Stimulated activated CD8-positive, alpha-beta memory T cell treated with anti-CD3 and anti-CD28 coated beads, Interleukin-4, amount 100 ng/mL, for 48 hours (primary cell): ENCODE data around the gene SFXN1.
"Not testable (repeated sequence)": the region's sequence is repeated elsewhere in the genome, so short reads cannot be mapped to it uniquely, and the experiment has no call there.

Source experiments
- DNase-seq: peaks from one replicate; pipeline ENCODE4 v3.0.0-alpha.2; 2020

SFXN1 gene

DNA sequence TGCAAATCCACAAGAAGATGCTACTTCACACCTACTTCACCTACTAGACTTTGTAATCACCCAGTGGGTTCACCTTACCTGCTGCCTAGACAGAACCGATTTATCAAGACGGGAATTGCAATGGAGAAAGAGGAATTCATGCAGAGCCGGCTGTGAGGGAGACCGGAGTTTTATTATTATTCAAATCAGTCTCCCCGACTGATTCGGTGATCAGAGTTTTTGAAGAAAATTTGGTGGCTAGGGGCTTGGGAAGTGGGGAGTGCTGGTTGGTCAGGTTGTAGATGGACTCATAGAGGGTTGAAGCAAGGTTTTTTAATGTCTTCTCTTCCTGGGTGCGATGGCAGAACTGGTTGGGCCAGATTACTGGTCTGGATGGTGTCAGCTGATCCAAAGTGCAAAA, 23.4 kb downstream of the SFXN1 start:
- no peak for DNase-seq

DNA sequence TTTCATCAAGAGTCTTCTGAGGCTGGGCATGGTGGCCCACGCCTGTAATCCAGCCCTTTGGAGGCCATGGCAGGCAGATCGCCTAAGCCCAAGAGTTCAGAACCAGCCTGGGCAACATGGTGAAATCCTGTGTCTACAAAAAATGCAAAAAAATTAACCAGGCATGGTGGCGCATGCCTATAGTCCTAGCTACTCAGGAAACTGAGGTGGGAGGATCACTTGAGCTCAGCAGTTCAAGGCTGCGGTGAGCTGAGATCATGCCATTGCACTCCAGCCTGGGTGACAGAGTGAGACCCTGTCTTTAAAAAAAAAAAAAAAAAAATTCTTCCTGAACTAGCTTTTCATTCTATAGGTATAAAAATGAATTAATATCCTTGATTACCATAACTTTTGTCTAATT, 29.3 kb downstream of the SFXN1 start:
- DNase-seq: peak; percentile 54

DNA sequence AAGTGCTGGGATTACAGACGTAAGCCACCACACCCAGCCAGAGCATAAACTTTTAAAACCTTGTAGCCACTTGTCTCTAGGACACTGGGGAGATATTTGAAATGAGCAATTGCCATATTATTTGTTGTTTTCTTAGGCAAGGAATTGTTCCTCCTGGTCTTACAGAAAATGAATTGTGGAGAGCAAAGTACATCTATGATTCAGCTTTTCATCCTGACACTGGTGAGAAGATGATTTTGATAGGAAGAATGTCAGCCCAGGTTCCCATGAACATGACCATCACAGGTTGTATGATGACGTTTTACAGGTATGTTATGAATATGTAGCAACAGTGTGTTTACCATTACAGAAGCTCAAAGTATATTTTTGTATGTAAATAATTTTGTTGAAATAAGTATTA, 30.5 kb downstream of the SFXN1 start:
- no peak for DNase-seq

DNA sequence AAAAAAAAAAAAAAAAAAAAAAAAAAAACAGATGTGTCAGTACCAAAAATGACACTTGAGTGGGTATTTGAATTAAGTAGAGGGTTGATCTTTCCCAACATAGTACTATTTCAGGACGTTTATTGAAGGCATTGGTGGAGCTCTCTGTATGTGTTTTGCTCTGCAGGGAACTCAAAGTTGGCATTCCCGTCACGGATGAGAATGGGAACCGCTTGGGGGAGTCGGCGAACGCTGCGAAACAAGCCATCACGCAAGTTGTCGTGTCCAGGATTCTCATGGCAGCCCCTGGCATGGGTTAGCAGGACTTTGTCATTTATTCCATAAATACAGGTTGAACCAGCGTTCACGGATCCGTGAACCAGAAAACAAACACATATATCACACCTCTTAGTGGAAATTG, 34.9 kb downstream of the SFXN1 start:
- DNase-seq: no peak

DNA sequence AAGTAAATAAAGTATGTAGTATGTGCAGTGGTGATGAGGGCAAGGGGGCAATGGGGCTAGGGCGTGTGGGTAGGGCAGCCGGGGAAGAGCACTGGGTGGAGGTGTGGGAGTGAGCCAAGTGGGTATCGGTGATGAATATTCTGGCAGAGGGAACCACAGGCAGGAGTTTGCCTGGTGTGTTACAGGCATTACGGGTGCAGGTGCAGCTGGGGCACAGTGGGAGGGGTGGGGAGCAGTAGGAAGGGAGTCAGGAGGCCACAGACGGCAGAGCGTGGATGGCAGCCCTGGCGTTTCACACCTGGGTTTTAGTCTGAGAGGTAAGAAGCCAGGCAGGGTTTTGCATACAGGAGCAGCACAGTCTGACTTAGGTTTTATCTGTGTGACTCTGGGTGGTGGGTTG, 35.4 kb downstream of the SFXN1 start:
- DNase-seq: no peak

DNA sequence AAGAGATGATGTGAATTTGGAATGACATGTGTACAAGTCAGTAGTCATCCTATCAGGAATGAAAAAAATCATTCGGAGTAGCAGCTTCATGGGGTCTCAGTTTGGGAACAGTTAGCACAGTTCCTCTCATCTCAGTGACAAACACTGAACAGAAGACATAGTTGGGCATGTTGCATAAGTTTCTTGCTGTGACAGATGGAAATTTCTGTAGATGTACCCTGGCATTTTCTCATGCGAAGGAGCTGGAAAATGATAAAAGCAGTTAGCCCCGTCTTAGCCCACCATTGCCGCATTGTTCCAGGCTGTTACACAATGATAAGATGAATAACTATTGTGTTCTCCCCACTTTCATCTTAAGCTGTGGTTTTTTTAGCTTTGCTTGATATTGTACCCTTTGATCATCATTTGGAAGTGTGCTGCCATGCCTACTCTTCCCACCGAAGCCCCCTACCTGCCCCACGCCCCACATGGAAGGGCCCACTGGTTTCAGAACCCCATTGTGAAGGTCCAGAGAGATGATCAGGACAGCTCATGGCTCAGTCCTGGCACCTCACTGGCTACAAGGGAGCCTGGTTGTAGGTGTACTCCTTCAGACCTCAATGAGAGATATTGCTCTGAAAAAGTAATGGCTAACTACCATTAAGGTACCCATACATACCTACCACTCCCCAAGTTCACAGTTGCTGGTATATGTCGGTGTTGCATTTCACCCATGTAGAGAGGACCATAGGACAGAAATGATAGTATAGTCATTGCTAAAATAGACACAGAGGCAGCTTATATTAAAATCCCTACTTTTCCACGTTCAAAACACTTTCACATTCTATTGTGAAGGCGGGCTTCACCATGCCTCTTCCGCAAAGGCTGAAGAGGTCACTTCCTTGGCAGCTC, 38.8 kb downstream of the SFXN1 start:
- DNase-seq: no peak

DNA sequence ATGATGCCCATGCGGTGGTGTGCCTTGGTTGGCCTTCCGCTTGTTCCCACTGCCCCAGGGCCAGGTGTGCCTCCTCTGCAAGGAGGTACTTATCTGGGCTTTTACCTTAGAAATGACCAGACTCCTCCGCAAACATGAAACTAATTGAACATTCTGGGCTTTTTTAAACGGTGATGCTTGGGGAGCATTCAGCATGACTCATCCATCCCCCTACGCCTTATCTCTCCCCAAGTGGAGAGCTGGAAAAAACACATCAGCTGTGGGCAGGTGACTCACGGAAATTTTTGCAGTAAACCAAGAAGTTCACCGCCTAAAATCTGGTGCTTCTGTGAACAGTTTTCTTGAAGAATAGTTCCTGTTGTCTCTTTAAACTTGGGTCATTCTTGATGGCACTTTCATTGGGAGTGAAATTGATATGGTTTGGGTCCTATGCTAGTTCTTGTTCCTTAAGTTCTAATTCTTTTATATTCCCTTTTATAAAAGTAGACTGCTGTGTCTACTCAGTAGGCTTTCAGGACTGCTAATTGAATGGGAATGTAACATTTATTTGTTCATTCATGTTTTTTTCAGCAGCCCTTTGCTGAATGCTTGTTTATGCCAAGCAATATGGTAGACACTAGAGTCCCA, 39.6 kb downstream of the SFXN1 start:
- DNase-seq: peak; percentile 93

DNA sequence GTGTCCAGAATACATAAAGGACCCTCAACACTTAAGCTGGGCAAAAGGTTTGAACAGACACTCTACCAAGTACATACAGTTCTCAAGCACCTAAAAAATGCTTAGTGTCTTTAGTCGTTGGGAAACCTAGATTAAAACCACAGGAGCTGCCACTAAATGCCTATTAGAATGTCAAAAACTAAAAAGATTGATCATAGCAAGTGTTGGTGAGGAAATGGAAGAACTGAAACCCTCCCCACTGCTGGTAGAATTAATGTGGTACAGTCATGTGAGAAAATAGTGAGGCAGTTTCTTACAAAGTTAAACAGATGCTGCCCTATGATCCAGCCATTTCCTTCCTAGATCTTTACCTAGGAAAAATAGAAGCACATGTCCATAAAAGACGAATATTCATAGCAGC, 40.6 kb downstream of the SFXN1 start:
- no peak for DNase-seq

DNA sequence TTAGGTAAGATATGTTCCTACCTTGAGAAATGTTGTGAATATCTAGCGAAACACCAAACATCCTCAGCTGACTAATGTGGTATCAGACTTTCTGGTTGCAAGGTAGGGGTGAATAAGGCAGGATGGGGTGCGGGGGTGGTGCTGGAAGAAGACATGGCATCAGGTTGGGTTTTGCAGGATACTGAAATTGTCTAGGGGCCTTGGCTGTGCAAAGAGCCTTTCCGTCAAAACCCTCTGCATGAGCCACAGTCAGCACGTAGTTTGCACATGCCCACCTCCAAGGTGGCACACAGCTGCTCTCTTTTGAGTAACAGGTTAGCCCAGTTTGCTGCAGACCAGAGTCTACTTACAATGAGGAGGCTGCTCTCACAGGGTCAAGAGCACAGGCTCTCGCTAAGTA, 42.0 kb downstream of the SFXN1 start:
- peak; percentile 76 for DNase-seq

DNA sequence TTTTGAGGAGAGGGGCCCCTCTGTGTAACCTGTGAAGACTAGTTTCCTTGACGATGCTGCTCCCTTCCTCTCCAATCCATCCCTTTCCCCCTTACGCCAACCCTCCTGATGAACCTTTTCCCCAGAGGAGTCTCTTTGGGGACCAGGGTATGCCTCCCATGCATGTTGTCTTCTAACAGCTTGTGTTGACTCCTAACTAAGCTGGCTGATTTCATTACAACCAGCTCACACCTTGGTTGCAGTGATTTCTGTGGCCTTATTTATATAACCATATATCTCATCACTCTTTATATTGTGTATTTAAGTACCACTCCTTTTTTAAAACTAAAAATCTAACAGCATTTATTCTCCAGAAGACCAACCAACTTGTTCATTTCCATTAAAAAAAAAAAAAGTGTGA, 42.5 kb downstream of the SFXN1 start:
- no peak for DNase-seq

DNA sequence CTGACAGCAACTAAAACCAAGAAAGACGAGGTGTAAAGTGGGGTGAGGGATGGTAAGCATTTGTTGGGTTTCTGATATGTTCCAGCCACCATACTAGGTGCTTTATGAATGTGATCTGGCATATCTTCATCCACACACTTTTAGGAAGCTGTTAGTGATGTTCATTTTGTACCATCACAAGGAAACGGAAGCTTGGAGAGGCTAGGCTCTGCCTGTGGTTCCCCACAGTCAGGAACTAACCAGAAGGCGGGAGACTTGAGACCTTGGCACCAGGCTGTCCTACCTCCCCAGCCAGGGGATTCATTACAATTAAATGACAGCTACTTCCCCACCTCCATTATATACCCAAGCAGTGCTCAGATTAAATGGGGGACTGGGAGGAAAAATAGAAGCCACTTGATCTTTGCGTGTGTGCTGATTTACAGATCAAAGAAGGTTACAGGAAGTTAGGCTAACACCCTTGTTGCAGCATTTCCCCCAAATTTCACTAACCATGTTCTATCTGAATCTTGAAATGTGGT, 43.0 kb downstream of the SFXN1 start:
- peak; percentile 67 for DNase-seq

DNA sequence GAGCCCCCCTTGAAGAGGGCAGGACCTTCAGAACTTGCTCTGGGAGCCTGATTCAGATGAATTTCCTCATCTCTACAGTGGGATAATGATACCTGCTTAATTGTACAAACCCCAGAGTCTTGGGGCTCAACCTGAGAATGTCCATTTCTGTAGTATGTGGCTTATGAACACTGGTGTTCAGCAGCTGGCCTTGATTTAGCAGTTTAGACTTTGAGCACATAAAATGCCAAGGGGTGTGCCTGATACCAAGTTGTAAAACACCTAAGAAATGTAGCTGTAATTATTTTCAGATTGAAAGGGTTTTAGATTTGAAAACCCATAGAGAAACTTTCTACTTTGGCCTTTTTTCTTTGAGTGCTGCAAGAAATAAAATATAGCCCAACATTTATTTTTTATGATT, 44.9 kb downstream of the SFXN1 start:
- no peak for DNase-seq

DNA sequence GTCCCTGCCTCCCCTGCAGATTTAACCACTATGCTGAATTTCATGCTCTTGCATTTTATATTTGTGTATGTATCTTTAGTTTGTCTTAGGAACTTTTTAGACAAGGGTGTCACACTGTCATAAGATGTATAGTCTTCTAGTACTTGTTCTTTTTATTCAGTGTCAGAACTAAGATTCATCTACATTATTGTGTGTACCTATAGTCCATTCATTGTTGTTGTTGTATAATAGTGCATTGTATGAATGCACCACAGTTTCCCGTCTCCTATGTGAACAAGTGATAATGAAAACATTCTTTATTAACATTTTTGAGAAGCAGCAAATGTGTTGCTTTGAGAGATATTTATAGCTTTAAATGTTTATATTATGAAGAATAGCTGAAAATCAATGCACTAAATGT, 45.9 kb downstream of the SFXN1 start:
- no peak for DNase-seq

DNA sequence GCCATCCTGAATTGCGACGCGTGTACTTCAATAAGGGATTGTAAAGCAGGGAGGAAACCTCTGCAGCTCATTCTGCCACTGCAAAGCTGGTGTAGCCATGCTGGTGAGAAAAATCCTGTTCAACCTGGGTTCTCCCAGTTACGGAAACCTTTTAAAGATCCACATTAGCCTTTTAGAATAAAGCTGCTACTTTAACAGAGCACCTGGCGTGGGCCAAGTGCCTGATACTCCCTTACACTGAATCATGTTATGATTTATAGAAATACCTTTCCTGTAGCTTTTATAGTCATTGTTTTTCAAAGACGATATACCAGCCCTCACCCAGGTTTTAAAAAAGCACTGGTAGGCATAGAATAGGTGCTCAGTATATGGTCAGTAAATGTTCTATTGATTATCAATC, 48.3 kb downstream of the SFXN1 start:
- DNase-seq: no peak

DNA sequence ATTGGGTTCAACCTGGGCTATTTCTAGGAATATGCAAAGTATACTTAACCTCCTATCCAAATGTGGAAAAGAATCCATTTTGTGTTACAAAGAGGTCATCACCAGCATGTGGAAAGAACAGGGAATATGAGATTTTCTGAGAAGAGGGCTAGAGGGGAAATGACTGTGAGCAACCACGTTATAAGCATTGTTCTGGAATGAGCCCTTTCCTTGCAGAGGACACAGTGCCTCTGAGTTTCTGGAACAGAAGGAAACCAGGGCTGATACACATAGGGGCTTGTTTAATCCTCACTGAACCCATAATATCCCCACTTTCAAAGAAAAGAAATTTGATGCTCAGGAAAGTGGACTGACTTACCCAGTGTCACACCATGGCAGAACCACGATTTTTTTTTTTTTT, 53.0 kb downstream of the SFXN1 start:
- no peak for DNase-seq

DNA sequence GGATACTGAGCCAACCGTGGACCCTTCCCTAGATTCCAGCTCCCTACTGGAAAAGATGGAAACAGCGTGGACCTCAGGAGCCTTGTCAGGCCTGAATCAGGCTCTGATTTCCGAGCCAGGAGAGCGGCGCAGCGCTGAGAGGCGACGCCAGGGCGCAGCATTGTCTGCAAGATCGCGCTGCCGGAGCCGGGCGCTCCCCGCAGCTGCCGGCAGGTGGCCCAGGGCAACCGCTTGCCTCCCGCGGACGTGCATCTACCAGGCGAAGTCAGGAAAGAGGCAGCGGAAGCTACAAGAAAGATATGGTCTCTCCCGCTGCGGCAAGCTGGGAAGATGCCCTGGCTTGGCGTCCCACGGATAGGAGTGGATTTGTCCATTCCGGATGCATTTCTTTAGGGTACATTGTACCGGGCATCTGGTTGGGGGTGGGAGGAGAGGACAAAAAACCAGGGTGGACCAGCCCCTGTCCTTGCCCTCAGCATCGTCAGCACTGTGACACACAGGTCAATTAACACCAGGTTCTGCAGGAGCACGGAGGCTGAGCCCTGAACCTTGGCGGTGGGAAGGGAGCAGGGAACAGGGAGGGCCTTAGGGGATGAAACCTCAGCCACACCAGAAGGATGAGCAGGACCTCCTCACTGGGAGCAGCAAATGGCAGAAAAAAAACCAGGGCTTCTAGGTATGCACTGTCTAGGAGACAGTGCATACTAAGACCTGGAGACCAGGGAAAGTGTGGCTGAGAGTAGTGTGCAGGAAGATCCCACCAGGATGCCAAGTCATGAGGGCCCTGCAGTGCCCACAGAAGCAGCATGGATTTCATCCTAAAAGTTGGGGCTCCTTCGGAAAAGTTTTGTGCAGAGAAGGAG, 55.9 kb downstream of the SFXN1 start:
- DNase-seq: peak; percentile 89

DNA sequence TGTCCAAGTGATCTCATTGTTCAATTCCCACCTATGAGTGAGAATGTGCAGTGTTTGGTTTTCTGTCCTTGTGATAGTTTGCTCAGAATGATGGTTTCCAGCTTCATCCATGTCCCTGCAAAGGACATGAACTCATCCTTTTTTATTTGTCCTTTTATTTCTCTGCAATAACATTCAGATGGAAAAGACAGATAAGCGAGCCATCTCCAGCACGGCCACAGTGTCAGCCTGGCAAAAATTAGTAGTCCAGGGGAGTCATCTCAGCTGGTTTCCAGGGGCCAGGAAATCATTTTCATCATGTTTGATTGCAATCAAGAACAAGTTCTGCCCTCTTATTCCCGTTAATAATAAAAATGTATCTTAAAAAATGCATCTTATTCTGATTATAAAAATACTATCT, 57.0 kb downstream of the SFXN1 start:
- not testable (repeated sequence) for DNase-seq

DNA sequence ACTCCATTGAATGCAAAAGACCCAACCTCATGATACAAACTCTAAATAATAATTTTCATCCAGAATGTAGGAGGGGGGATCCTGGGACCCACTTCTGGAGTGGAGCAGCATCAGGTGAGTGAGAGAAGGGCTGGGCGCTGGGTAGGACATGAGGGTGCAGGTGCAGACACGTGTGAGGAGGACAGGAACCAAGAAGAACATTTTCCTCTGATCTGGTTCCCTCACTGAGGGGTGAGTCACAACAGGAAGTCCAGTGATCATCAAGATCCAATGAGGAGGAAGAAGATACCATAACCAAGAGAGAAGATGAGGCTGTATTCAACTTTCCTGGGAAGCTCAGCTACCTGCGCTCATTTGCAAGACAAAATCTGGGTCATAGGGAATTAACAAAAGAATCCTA, 57.4 kb downstream of the SFXN1 start:
- DNase-seq: no peak

DNA sequence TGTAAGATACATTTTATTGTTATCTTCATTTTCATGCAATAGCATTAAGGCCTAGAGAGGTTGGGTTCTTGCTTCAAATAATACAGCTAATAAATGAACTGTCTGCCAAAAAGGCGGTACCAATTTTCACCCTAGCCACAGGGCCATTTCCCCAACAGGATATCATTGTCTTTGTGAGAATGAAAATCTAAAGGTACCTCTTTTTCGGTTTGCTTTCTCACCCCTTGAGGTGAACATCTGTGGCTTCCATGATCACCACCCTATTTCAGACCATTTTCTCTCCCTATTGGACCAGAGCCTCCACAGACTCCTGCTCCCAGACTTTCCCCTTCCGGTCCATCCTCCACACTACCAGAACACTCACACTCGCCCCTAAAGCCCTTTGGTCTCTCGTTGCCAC, 60.2 kb downstream of the SFXN1 start:
- no peak for DNase-seq

DNA sequence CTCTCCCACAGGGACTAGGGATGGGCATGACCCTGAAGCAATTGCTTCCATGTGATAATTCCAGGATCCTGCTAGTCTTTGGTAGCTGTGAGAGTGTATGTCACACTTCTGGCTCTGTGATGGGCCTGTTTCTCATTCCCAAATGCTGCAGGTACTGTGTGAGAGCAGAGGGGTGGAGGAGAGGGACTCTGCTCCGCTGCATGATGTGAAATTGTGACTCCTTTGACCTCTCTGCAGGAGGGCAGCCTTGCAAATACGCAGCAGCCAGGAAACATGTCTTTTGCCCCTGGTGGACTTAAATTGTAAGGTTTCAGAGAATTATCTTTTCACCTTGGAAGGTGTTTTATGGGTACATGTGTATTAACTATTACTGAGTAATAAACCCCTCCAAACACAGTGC, 61.6 kb downstream of the SFXN1 start:
- DNase-seq: no peak

DNA sequence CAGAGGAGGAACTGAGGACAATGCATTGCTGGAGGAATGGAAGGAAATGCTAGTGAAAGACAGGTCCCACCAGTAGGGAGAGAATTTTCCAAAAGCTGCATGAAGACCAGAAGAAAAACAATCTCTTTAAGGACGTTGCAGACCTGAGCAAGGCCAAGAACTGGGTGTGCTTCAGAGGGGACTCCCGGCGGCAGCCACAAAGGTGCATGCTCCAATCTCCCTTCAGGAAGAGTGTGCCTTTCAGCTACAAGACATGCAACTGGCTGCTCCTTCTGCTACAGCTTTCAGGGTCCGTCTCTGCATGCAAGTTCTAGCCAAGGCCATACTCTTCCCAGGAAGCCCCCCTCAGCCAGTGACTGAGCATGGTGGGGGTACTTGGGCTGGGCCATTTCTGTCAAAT, 62.9 kb downstream of the SFXN1 start:
- no peak for DNase-seq

DNA sequence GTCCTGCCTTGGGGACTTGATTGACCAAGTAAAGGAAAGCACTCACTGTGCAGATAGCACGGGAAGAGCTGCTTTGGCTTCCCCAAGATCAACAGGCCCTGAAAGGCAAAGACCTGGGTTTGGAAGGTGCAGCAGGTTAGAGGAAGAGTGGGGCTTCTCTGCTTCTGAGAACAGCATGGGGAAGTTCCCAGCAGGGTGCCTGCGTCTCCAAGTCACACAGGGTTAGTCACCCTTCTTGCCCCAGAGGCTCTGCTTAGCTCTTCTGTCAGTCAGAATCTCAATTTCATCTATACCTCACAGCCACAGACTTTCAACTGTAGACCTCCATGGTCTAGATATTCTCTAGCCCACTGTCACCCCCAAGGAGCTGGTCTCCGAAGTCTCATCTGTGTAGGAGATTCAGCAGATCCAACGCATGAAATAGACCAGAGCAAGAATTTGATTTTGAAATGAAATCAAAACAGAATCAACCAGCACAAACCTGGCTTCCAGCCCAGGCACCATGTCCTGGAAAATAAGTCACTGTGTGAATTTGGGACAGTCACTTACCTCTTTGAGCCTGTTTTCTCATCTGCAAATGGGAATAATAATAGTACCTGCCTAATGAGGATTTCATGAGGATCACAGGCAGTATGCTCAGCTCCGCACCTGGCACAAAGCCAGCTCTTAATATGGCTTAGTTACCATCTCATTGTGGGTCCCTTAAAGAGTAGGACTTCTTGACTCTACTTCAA, 64.0 kb downstream of the SFXN1 start:
- peak; percentile 62 for DNase-seq

DNA sequence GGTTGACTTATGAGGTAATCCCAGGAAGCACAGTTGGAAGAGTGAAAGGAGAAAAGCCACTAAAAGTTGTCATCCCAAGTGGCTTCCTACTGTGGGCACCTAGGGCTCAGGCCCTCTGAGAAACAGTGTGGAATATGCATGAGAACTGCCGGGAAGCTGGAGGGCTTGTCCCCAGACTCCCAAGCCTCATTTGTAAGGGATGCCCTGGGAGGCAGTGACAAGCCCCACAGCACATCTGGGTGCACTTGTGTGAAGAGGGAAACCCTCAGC, 64.5 kb downstream of the SFXN1 start:
- no peak for DNase-seq
